Measurements from ENCODE around the gene CHSY1.

The CHSY1 gene

DNA sequence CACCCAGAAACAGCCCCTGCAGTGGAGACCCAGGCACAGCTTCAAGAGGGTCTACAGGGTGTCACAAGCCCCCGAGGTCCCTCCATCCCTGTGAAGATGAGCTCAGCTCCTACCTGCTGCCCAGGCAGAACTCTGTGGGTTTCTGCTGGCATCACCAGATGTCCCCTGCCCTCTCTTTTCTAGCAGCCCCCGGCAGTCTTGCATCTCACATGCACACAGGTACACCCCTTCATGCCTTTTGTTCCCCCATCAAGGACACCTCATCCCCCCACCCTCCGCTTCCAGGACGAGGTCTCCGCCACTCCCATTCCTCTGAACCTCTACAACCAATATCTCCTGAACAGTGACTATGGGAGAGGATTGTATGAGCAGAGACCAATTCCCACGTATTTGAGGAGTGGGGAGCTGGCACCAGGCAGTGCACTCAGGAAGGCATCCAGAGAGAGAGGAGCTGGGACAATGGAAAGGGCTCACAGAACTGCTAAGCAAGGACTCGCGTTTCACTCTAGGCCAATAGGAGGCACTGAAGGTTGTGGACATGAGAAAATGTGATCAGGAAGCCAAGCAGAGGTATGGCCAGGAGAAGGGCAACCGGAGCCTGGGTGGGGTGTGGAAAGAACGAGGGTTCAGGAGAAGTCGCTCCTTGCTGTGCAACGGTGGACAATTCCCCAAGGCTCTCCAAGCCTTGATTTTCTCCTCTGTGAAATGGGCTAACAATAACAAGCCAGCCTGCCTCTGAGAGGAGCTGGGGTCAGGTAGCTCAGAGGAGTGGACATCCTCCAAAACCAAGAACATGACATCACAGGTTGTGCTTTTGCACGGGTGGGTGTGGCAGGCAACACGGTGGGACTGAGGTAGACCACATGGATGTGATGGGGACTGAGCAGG lies 115.2 kb downstream of the CHSY1 start:
- no peak for DNase-seq (ENCODE audit: extremely low read depth, insufficient read length)
- TF ChIP-seq, protein P1, sequence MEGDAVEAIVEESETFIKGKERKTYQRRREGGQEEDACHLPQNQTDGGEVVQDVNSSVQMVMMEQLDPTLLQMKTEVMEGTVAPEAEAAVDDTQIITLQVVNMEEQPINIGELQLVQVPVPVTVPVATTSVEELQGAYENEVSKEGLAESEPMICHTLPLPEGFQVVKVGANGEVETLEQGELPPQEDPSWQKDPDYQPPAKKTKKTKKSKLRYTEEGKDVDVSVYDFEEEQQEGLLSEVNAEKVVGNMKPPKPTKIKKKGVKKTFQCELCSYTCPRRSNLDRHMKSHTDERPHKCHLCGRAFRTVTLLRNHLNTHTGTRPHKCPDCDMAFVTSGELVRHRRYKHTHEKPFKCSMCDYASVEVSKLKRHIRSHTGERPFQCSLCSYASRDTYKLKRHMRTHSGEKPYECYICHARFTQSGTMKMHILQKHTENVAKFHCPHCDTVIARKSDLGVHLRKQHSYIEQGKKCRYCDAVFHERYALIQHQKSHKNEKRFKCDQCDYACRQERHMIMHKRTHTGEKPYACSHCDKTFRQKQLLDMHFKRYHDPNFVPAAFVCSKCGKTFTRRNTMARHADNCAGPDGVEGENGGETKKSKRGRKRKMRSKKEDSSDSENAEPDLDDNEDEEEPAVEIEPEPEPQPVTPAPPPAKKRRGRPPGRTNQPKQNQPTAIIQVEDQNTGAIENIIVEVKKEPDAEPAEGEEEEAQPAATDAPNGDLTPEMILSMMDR (IDR thresholded peaks at IDR 0.05; ENCODE audit: insufficient read depth, low read length, poor library complexity, severe bottlenecking) = no peak
- Histone ChIP-seq H3K27me3 (replicated peaks; ENCODE audit: control insufficient read depth, insufficient read depth, low read length) (no peaks in the 10 kb centered on the region; the same call in 1 of the 2 replicates), H3K36me3 (ENCODE audit: control insufficient read depth, insufficient read depth, low read length) (no peaks in the 10 kb centered on the region), H3K4me3 (replicated peaks; ENCODE audit: low read depth, low read length) (no peak overlapping the region)

DNA sequence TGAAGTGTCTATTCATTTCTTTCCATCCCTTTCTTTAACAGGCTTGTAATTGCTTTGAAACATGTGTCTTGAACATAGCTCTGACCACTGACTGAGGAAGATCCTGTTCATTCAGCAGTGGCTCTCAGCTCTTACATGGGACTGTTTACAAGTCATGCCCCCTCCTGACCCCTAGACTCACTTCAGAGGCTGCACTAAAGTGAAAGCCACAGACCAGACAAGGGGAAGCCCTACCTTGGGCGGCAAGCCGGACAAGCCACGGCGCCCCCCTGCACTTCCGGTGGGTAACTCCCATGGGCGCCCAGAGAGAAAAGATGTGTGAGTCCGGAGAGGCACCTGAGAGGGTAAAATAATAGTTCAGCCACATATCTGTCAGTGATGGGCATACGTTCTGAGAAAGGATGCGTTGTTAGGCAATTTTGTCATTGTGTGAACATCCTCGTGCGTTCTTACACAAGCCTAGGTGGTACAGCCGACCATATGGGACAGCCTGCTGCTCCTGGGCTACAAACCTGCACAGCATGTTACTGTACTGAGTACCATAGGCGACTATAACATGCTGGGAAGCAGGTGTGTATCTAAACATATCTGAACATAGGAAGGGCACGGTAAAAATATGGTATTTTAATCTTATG lies 116.2 kb downstream of the CHSY1 start:
- peak; percentile 74 for DNase-seq (ENCODE audit: extremely low read depth, insufficient read length)

DNA sequence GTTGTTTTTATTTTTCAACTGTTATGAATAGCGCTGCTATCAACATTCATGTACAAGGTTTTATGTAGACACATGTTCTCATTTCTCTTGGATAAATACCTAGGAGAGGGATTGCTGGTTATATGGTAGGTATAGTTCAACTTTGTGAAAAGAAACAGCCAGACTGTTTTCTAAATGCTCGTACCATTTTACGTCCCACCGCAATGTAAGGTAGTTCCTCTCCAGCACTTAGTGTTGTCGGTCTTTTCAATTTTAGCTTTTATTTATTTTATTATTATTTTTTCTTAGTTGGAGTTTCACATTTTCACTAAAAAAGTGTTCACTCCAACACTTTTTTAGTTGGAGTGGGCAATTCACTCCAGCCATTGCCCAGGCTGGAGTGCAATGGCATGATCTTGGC lies 117.1 kb downstream of the CHSY1 start:
- TF ChIP-seq, protein P1 (IDR thresholded peaks at IDR 0.05; ENCODE audit: insufficient read depth, low read length, poor library complexity, severe bottlenecking) = no peak
- no peaks in the 10 kb centered on the region; the same call in 1 of the 2 replicates for H3K27me3 ChIP-seq (replicated peaks; ENCODE audit: control insufficient read depth, insufficient read depth, low read length)
- no peaks in the 10 kb centered on the region for H3K36me3 ChIP-seq (ENCODE audit: control insufficient read depth, insufficient read depth, low read length)
- no peak overlapping the region for H3K4me3 ChIP-seq (replicated peaks; ENCODE audit: low read depth, low read length)
- no peak for DNase-seq (ENCODE audit: extremely low read depth, insufficient read length)

More for the DNA sequence above, 116.2 kb downstream of the CHSY1 start:
- no peaks in the 10 kb centered on the region; the same call in 1 of the 2 replicates for H3K27me3 ChIP-seq (replicated peaks; ENCODE audit: control insufficient read depth, insufficient read depth, low read length)
- H3K4me3 ChIP-seq (replicated peaks; ENCODE audit: low read depth, low read length) = no peak overlapping the region
- no peaks in the 10 kb centered on the region for H3K36me3 ChIP-seq (ENCODE audit: control insufficient read depth, insufficient read depth, low read length)
- TF ChIP-seq, protein P1 (IDR thresholded peaks at IDR 0.05; ENCODE audit: insufficient read depth, low read length, poor library complexity, severe bottlenecking) = peak; percentile 17

DNA sequence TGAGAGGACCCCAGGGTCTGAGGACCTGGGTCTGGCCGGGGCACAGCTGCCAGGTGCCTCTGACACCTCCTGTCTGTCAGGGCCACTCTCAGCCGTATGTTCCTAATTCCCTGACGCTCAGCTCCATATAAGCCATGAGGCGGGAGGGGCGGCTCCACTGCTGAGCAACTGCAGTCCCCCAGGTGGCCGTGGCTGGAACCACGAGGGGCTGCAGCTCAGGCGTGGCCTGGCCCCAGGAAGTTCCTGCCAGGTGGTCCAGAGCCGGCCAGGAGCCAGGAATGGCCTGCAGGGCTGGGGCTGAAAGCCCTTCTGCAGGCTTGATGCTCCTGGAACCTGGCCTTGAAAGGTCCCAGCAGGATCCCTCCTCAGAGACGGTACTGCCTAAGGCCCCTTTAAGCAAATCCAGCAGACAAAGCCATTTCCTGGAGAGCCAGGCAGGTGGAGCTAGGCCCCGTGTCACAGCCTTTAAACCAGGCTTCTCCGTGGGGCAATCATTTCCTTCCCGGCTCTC lies 118.0 kb downstream of the CHSY1 start:
- no peaks in the 10 kb centered on the region for H3K36me3 ChIP-seq (ENCODE audit: control insufficient read depth, insufficient read depth, low read length)
- TF ChIP-seq, protein P1 (IDR thresholded peaks at IDR 0.05; ENCODE audit: insufficient read depth, low read length, poor library complexity, severe bottlenecking) = no peak
- DNase-seq (ENCODE audit: extremely low read depth, insufficient read length) = no peak

DNA sequence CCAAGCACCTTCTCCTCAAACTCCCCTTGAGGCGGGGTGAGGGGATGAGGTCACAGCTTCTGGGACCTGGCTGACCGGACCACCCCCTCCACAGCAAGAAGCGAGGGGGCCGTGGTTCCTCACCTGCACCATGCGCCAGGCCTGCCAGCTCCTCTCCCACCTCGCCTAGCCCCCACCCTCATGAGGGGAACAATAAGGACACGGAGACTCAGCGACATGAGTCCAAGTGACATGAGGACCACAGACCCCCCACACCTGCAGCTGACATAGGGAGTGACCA lies 118.7 kb downstream of the CHSY1 start:
- Histone ChIP-seq H3K27me3 (replicated peaks; ENCODE audit: control insufficient read depth, insufficient read depth, low read length) (no peaks in the 10 kb centered on the region; the same call in 1 of the 2 replicates), H3K36me3 (ENCODE audit: control insufficient read depth, insufficient read depth, low read length) (no peaks in the 10 kb centered on the region), H3K4me3 (replicated peaks; ENCODE audit: low read depth, low read length) (no peak overlapping the region)
- no peak for DNase-seq (ENCODE audit: extremely low read depth, insufficient read length)
- TF ChIP-seq, protein P1 (IDR thresholded peaks at IDR 0.05; ENCODE audit: insufficient read depth, low read length, poor library complexity, severe bottlenecking) = no peak

More for the DNA sequence above, 118.0 kb downstream of the CHSY1 start:
- Histone ChIP-seq H3K4me3 (replicated peaks; ENCODE audit: low read depth, low read length) (no peak overlapping the region), H3K27me3 (replicated peaks; ENCODE audit: control insufficient read depth, insufficient read depth, low read length) (no peaks in the 10 kb centered on the region; the same call in 1 of the 2 replicates)
